IPS-18c (cell line): ENCODE results near the gene RARG.

Source experiments
- H3K4me3 ChIP-seq: 2 replicates; pipeline ENCODE4 v1.7.0; 2013; ENCODE audit warnings: low read depth, mild to moderate bottlenecking, low read length, moderate library complexity; ENCODE audit not compliant: insufficient read depth
- H3K9me3 ChIP-seq: one replicate; pipeline ENCODE4 v1.6.1; 2013; ENCODE audit warnings: mild to moderate bottlenecking, low read length, moderate library complexity; ENCODE audit not compliant: control insufficient read depth, insufficient read depth

RARG gene

GRCh38 chr12:53201177-53201541, 30.9 kb downstream of the RARG start:
- H3K9me3 ChIP-seq = no peaks in the 10 kb centered on the region
- no peak overlapping the region for H3K4me3 ChIP-seq

GRCh38 chr12:53200458-53201176, 31.4 kb downstream of the RARG start:
- no peaks in the 10 kb centered on the region for H3K9me3 ChIP-seq
- no peak overlapping the region for H3K4me3 ChIP-seq

GRCh38 chr12:53200107-53200457, 31.9 kb downstream of the RARG start:
- no peaks in the 10 kb centered on the region for H3K9me3 ChIP-seq
- H3K4me3 ChIP-seq = no peak overlapping the region

DNA sequence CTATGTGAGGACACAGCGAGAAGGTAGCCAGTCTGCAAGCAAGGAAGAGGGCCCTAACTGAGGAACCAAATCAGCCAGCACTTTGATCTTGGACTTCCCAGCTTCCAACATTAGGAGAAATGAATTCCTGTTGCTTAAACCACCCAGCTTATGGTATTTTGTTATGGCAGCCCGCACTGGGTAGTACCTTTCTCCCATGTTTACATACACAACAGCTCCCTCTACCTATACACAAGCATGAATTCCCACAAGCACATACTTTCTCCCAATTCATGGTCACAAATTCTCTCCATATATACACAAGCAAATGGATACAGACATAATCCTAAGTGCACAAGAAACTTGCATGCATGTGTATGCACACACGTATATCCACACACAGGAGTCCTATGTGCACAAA, 32.3 kb downstream of the RARG start:
- H3K9me3 ChIP-seq = no peaks in the 10 kb centered on the region
- no peak overlapping the region for H3K4me3 ChIP-seq

GRCh38 chr12:53198486-53199110, 33.4 kb downstream of the RARG start:
- no peak overlapping the region for H3K4me3 ChIP-seq
- H3K9me3 ChIP-seq = no peaks in the 10 kb centered on the region

DNA sequence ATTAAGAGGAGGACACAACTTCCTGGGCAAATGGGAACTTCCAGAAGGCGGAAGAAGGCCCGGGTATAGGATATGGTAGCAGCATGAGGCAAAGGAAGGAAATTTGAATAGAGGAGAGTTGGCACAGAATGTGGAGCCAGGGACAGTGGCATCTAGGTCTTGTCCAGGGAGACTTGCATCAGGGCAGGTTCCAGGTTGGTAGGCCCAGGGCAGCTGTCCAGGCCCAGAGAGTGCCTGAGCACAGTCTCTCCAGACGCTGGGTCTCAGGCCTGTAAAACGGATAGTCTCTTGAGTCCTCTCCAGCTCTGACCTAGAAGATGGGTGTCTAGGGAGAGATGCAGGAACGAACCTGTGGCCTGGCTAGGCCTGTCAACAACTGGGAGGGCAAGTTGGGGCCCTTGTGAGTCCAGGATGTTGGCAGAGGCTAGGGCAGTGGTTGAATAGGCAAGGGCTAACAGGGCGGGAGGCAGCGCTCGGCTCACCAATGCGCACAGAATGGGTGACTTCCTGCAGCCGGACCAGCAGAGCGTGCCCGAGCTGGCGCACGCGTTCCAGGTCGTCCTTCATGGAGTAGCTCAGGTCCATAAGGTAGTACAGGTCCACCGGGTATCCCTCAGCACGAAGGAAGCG, 34.9 kb downstream of the RARG start:
- no peaks in the 10 kb centered on the region for H3K9me3 ChIP-seq
- no peak overlapping the region for H3K4me3 ChIP-seq

GRCh38 chr12:53196486-53196885, 35.5 kb downstream of the RARG start:
- H3K4me3 ChIP-seq = no peak overlapping the region
- no peaks in the 10 kb centered on the region for H3K9me3 ChIP-seq

- H3K4me3 ChIP-seq = no peak overlapping the region
- H3K9me3 ChIP-seq = no peaks in the 10 kb centered on the region
Measured at GRCh38 chr12:53195516-53196420, 36.2 kb downstream of the RARG start.

GRCh38 chr12:53194973-53195372, 37.0 kb downstream of the RARG start:
- Histone ChIP-seq H3K4me3 (no peak overlapping the region), H3K9me3 (no peaks in the 10 kb centered on the region)

GRCh38 chr12:53193985-53194716, 37.9 kb downstream of the RARG start:
- H3K9me3 ChIP-seq = no peaks in the 10 kb centered on the region
- no peak overlapping the region for H3K4me3 ChIP-seq

- peaks cover 2% of the 10 kb centered on the region for H3K9me3 ChIP-seq
- H3K4me3 ChIP-seq = no peak overlapping the region
Measured at GRCh38 chr12:53193040-53193439, 39.0 kb downstream of the RARG start.

DNA sequence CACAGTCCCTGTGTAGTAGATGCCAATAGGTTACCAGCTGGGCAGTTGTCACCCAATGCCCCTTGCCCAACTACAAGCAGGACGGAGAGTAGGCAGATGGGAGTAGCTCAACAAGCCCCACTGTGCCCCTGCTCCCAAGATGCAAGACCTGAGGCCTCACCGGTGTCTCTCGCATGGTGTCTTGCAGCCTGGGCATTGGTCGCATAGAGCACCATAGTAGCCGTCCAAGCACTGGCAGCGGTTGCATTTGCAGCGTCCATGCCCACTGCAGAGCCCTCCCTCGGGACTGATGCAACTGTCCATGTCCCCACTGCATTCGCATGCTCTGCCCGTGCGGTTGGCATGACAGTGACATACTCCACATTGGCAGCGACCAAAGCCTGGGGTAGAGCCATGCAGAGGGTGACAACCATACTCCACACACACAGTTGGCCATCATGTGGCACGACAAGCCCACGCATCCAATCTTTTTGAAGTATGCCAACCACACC, 39.4 kb downstream of the RARG start:
- H3K4me3 ChIP-seq = no peak overlapping the region
- H3K9me3 ChIP-seq = peaks cover 2% of the 10 kb centered on the region

DNA sequence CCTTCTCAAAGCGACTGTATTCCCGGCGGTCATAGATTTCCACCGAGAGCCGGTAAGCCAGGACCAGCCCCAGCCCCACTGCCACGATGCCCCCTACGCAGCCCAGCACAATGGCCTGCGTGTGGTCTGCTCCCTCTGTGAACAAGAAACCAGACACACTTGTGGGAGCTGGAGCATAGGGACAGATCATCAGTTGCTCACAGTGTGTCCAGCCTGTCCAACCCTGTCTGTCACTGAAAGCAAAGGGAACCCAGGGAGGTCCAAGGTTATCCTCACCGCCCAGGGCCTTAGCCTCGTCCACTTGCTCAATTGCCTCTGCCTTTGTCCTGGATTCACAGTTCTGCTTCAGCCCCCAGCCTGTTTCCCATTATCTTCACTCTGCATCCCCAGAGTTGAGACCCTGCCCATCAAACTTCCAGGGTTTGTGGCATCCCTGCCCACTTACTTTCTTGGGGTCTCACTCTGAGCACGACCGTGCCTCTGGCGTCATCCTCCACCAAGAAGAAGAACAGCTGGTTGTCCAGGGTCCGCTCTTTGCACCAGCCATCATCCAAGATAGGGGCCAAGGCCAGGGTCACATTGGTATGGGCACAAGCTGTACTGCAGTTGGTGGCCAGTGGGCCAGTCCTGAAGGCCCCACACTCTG, 40.0 kb downstream of the RARG start:
- Histone ChIP-seq H3K4me3 (no peak overlapping the region), H3K9me3 (peaks cover 2% of the 10 kb centered on the region)

DNA sequence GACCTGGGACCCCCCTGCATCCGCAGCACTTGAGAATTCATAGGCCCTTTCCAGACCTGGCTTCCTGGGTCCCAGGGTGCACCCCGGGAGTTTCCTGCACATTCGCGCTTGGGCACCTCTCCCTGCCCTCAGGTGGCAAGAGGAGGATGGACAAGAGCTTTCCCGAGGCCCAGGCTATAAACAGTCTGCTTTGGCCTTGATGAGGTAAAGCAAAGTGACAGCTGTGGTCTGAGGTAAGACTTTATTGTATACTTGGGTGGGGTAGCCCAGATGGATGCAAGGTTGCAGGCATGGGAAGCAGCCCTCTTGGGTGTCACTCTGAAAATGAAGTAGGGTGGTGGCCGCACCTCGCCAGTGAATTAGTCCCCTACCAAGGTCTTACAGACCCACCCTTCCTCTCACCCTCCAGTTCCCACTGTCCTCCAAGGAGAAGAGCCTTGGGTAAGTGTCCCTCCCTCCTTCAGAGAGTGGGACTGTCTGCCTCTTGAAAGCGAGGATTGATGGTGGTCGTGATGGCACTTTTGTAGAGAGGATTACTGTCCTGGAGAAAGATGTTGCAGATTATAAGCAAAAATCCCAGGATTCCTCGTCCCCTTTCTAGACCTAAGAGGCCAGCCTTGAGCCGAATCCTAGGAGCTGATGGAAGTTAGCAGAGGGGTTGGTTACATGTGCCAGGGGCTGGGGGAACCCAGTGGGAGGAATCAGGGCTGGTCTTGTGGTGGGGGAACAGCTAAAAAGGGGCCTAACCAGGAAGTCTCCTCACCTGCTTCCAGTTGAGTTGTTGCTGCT, 40.7 kb downstream of the RARG start:
- Histone ChIP-seq H3K9me3 (peaks cover 2% of the 10 kb centered on the region), H3K4me3 (no peak overlapping the region)

GRCh38 chr12:53190108-53190729, 41.8 kb downstream of the RARG start:
- Histone ChIP-seq H3K4me3 (no peak overlapping the region), H3K9me3 (peaks cover 2% of the 10 kb centered on the region)
